Naive B cell (primary cell): ENCODE results near the gene CAMTA1. TPM values are rescaled to one million over a fixed set of nuclear protein-coding genes. Genes with fewer than 3 reads are reported as not detected.

ENCODE experiments used
- ATAC-seq, 2 donors: fragments of 150-1000 bp; cut with Tn5 transposase; 2 replicates each; pipeline ENCODE4 v1.10.0; 2021; ENCODE audit warnings: low read depth in 2 of 2, mild to moderate bottlenecking in 2 of 2, moderate library complexity in 2 of 2
- DNase-seq: peaks from one replicate; pipeline ENCODE4 v3.0.0; 2022
- H3K27ac Mint-ChIP-seq, 6 donors: one replicate each; pipeline ENCODE4 v1.8.0; 2020 to 2022; ENCODE audit warnings: mild to moderate bottlenecking in 6 of 6, mixed read lengths in 6 of 6, moderate library complexity in 5 of 6, inconsistent platforms in 2 of 6
- H3K27me3 Mint-ChIP-seq, 3 donors: one replicate each; pipeline ENCODE4 v1.8.0; 2021 to 2022; ENCODE audit warnings: mixed read lengths in 3 of 3, mild to moderate bottlenecking in 1 of 3
- H3K36me3 Mint-ChIP-seq, 2 donors: one replicate each; pipeline ENCODE4 v1.8.0; 2020 to 2022; ENCODE audit warnings: mixed read lengths in 2 of 2, inconsistent platforms in 1 of 2, mild to moderate bottlenecking in 1 of 2
- H3K4me1 Mint-ChIP-seq, 3 donors: one replicate each; pipeline ENCODE4 v1.8.0; 2020 to 2022; ENCODE audit warnings: mixed read lengths in 3 of 3, inconsistent platforms in 1 of 3, mild to moderate bottlenecking in 1 of 3, moderate library complexity in 1 of 3
- H3K4me3 Mint-ChIP-seq, 8 donors: one replicate each; pipeline ENCODE4 v1.8.0; 2020 to 2022; ENCODE audit warnings: mild to moderate bottlenecking in 8 of 8, mixed read lengths in 8 of 8, moderate library complexity in 8 of 8, inconsistent platforms in 2 of 8
- H3K9me3 Mint-ChIP-seq, 7 donors: one replicate each; pipeline ENCODE4 v1.8.0; 2020 to 2022; ENCODE audit warnings: mixed read lengths in 7 of 7, mild to moderate bottlenecking in 5 of 7, inconsistent platforms in 2 of 7, moderate library complexity in 1 of 7
- polyA plus RNA-seq, 6 donors: library from polyadenylated mRNA; unstranded; fragments of 300-500 nt; fragmentation: Illumina TruSeq; gene quantifications; one replicate each; pipeline ENCODE4 v1.2.3, GENCODE V29; 2021; ENCODE audit warnings: low read depth in 6 of 6

Gene CAMTA1
- polyA plus RNA-seq, 6 donors from 2014 or later, result 75.4 to 140 (median 88.8) TPM

DNA sequence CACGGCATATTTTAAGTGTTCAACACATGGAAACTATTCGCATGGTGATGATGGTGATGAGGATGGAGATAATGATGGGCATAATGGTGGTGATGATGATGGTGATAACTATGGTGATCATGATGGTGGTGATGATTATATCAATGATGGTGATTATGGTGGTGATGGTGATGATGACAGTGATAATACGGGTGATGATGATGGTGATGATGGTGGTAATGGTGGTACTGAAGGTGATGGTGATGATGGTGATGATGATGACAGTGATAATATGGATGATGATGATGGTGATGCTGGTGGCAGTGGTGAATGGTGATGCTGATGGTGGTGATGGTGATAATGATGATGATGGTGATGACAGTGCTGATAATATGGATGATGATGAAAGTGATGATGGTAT, 644.0 kb downstream of the CAMTA1 start:
- H3K9me3 Mint-ChIP-seq, result peaks cover 0 to 4% (median 2%) of the 10 kb centered on the region in 7 donors
- no peak overlapping the region for H3K27ac Mint-ChIP-seq
- no peaks in the 10 kb centered on the region for H3K36me3 Mint-ChIP-seq
- no peak for ATAC-seq
- H3K4me1 Mint-ChIP-seq, result no peaks in the 10 kb centered on the region
- H3K27me3 Mint-ChIP-seq, result peaks cover 0 to 4% (median 0%) of the 10 kb centered on the region in 3 donors
- DNase-seq, result no peak
- no peak overlapping the region for H3K4me3 Mint-ChIP-seq

GRCh38 chr1:7430047-7430608, 644.9 kb downstream of the CAMTA1 start:
- Mint-ChIP-seq H3K4me1 (no peaks in the 10 kb centered on the region), H3K9me3 (peaks cover 0 to 6% (median 3%) of the 10 kb centered on the region in 7 donors), H3K27me3 (peaks cover 0 to 7% (median 0%) of the 10 kb centered on the region in 3 donors), H3K36me3 (no peaks in the 10 kb centered on the region), H3K27ac (no peak overlapping the region), H3K4me3 (no peak overlapping the region)
- ATAC-seq (no peak), DNase-seq (no peak)

DNA sequence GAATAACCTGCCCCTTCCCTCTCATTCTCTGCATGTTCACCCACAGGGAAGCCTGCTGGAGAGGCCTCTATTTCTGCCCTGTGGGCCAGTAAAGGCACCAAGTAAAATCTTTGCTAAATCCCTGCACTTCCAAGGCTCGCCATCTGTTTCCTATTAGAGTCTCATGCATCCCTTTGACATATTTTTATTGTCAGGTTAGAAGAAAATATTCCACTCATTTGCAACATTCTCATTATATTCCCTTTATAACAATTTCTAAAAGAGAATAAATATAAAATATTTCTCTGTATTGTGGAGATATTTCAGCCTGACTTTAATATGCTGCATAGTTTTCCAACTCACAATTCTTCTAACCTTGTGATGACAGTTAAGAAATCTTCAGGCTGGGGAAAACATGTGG, 645.4 kb downstream of the CAMTA1 start:
- no peaks in the 10 kb centered on the region for H3K36me3 Mint-ChIP-seq
- H3K27me3 Mint-ChIP-seq, result peaks cover 0 to 7% (median 0%) of the 10 kb centered on the region in 3 donors
- no peak overlapping the region for H3K4me3 Mint-ChIP-seq

GRCh38 chr1:7432102-7432899, 647.0 kb downstream of the CAMTA1 start:
- Mint-ChIP-seq H3K4me1 (no peaks in the 10 kb centered on the region), H3K27ac (no peak overlapping the region), H3K27me3 (peaks cover 0 to 7% (median 0%) of the 10 kb centered on the region in 3 donors), H3K9me3 (peaks cover 0 to 6% (median 3%) of the 10 kb centered on the region in 7 donors), H3K4me3 (no peak overlapping the region), H3K36me3 (no peaks in the 10 kb centered on the region)
- ATAC-seq (no peak), DNase-seq (no peak)

More for the DNA sequence above, 645.4 kb downstream of the CAMTA1 start:
- Mint-ChIP-seq H3K9me3 (peaks cover 0 to 6% (median 3%) of the 10 kb centered on the region in 7 donors), H3K27ac (no peak overlapping the region), H3K4me1 (no peaks in the 10 kb centered on the region)
- DNase-seq (no peak), ATAC-seq (no peak)

DNA sequence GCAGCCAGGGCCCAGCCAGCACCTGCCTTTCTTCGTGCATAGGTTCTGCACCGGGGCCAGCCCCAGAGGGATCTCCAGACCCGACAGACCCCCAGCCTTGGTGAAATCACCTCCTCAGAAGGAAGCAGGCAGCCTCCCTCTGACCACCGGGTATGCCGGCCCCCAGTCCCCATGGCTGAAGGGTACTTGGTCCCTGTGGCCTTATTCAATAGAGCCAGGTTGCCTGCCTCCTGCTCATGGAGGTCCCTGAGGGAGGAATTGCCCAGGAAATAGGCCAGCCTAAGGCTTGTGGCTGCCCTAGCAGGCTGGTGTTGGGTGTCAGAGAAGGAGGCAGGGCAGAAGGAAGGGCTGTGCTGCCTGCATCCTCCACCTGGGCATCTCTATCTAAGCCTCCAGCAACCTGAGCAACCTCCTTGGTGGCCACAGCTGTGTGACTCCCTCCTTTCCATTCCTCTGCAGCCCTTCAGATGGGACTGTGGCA, 647.7 kb downstream of the CAMTA1 start:
- Mint-ChIP-seq H3K36me3 (no peaks in the 10 kb centered on the region), H3K4me3 (no peak overlapping the region), H3K4me1 (no peaks in the 10 kb centered on the region), H3K9me3 (peaks cover 0 to 6% (median 3%) of the 10 kb centered on the region in 7 donors), H3K27me3 (peaks cover 0 to 7% (median 0%) of the 10 kb centered on the region in 3 donors), H3K27ac (no peak overlapping the region)
- ATAC-seq (no peak), DNase-seq (no peak)

DNA sequence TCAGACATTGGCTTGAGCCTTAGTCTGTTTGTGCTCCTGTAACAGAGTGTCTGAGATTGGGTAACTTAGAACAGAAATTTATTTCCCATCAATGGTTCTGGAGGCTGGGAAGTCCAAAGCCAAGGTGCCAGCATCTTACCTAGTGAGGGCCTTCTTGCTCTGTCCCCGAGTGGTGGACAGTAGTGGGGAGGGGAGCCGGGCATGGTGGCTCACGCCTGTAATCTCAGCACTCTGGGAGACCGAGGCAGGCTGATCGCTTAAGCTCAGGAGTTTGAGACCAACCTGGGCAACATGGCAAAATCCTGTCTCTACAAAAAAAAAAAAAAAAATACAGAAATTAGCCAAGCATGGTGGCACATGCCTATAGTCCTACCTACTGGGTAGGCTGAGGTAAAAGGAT, 649.3 kb downstream of the CAMTA1 start:
- Mint-ChIP-seq H3K9me3 (peaks cover 0 to 6% (median 3%) of the 10 kb centered on the region in 7 donors), H3K27ac (no peak overlapping the region), H3K4me3 (no peak overlapping the region), H3K4me1 (no peaks in the 10 kb centered on the region), H3K27me3 (peaks cover 0 to 7% (median 0%) of the 10 kb centered on the region in 3 donors), H3K36me3 (no peaks in the 10 kb centered on the region)
- ATAC-seq (no peak), DNase-seq (no peak)

DNA sequence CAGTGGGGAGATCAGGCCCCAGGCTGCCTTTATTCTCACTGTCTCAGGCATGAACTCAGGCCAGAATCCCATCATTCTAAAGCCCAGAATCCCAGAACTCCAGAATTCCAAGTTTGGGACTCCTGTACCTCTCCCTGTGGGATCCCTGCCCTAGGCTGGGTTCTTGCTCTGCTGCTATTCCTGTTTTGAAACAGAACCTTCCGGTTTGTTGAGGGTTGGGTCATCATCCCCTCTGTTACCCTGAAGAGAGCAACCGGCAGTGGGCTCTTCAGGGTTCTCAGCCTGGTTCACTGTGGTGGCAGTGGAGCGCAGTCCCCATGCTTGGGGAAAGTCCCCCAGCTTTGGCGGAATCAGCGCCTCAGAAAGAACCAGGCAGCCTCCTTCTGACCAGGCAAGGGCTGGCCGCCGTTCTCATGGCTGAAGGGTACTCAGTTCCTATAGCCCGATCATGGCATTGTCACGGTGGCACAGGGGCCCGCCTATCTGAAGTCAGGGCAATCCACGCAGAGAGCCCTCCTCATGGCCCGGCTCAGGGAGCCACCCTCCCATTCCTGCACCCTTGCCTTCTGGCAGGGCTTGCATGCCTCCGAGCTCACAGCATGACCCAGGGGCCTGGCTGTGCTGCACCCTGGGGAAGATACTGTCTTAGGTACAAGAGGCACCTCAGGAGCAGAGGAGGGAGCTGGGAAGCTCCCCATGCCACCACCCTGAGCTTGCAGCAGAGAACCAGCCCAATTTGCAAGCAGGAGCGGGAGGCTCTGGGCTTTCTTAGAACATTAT, 650.2 kb downstream of the CAMTA1 start:
- Mint-ChIP-seq H3K27me3 (peaks cover 0 to 7% (median 0%) of the 10 kb centered on the region in 3 donors), H3K9me3 (peaks cover 0 to 6% (median 3%) of the 10 kb centered on the region in 7 donors), H3K4me3 (no peak overlapping the region), H3K36me3 (no peaks in the 10 kb centered on the region), H3K4me1 (no peaks in the 10 kb centered on the region), H3K27ac (no peak overlapping the region)
- DNase-seq (no peak), ATAC-seq (no peak)

DNA sequence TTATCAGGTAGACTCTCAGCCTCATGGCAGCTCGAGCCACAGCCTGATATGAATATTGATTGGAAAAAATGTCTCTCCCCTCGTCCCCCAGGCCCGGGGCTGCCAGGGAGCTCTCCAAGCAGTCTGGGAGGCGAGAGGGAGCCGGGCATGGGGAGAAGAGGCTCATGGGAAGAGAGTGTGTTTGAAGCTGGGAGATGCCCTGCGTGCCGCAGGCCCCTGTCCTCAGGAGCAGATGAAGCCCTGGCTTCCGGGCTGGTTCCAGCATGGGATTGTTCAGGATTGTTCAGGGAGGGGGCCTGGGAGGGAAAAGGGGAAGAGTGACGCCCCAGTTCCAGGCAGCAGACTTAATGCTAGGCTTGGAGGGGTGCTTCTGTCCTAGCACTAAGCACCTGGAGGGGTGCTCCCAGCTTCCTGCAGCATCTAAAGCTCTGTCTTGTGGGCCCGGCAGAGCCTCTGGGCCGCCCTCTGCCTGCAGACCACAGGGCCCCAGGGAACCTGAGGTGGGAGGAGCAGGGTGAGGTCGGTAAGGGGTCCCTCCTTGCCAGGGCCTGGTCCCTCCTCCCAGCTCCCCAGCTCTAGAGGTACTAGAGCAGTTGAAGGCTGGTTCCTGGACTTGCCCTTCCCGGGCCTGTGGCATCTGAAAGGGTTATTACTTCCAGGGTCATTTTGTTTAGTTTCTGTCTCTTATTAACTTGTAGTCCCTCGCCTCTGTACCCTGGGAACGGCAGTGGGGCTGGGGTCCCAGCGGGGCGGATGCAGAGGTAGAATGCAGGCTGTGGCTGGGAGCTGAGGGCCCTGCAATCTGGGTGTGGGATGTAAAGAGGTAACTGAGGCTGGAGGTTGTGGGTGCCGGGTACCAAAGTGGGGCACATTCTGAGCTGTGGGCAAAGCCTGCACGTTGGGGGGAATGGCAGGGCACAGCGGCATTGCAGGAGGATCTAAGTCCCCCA, 651.1 kb downstream of the CAMTA1 start:
- no peak for DNase-seq

GRCh38 chr1:7437036-7437435, 651.8 kb downstream of the CAMTA1 start:
- H3K36me3 Mint-ChIP-seq, result no peaks in the 10 kb centered on the region
- H3K27me3 Mint-ChIP-seq, result peaks cover 0 to 7% (median 0%) of the 10 kb centered on the region in 3 donors
- H3K4me1 Mint-ChIP-seq, result no peaks in the 10 kb centered on the region
- H3K4me3 Mint-ChIP-seq, result no peak overlapping the region
- peaks cover 0 to 6% (median 3%) of the 10 kb centered on the region in 7 donors for H3K9me3 Mint-ChIP-seq
- ATAC-seq (no peak), DNase-seq (no peak)
- H3K27ac Mint-ChIP-seq, result no peak overlapping the region

More for the DNA sequence above, 651.1 kb downstream of the CAMTA1 start:
- no peak for ATAC-seq
- Mint-ChIP-seq H3K4me1 (no peaks in the 10 kb centered on the region), H3K9me3 (peaks cover 0 to 6% (median 3%) of the 10 kb centered on the region in 7 donors), H3K27ac (no peak overlapping the region), H3K36me3 (no peaks in the 10 kb centered on the region), H3K4me3 (no peak overlapping the region), H3K27me3 (peaks cover 0 to 7% (median 0%) of the 10 kb centered on the region in 3 donors)

- H3K27me3 Mint-ChIP-seq, result peaks cover 0 to 7% (median 0%) of the 10 kb centered on the region in 3 donors
- no peak overlapping the region for H3K4me3 Mint-ChIP-seq
- H3K4me1 Mint-ChIP-seq, result no peaks in the 10 kb centered on the region
- no peak overlapping the region for H3K27ac Mint-ChIP-seq
- no peaks in the 10 kb centered on the region for H3K36me3 Mint-ChIP-seq
- peaks cover 0 to 6% (median 3%) of the 10 kb centered on the region in 7 donors for H3K9me3 Mint-ChIP-seq
- no peak for ATAC-seq
- DNase-seq, result no peak
These were observed 652.5 kb downstream of the CAMTA1 start for GRCh38 chr1:7437608-7438395.

DNA sequence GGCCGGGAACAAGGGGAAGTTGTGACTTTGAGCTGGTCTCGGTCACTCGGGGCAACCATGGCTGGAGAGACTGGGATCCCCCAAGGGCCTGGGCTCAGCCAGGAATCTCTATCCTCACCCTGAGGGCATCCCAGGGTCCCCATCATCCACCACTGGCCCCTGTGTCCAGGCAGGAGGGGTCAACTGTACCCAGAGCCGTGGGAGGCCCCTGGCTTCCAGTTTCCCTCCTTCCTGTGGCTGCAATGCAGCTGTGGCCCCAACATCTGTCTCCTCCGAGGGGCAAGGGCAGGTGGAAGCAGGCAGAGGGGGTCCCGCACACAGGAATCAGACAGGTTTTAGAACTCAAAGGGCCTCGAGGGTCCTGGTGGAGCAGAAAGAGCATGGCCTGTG, 653.1 kb downstream of the CAMTA1 start:
- no peak for ATAC-seq
- peaks cover 0 to 7% (median 0%) of the 10 kb centered on the region in 3 donors for H3K27me3 Mint-ChIP-seq
- no peak overlapping the region for H3K4me3 Mint-ChIP-seq
- no peak overlapping the region for H3K27ac Mint-ChIP-seq
- H3K9me3 Mint-ChIP-seq, result peaks cover 0 to 6% (median 2%) of the 10 kb centered on the region in 7 donors
- no peaks in the 10 kb centered on the region for H3K4me1 Mint-ChIP-seq
- H3K36me3 Mint-ChIP-seq, result no peaks in the 10 kb centered on the region
- DNase-seq, result no peak
